ENCODE results near the gene PLXNB1. TPM values are rescaled to one million over a fixed set of nuclear protein-coding genes. Genes with fewer than 3 reads are reported as not detected.

The PLXNB1 gene
- total RNA-seq, 1 experiment from 2014 or later, result 97.7 TPM

- intact Hi-C loops (cut with micrococcal nuclease; ENCODE audit: unreplicated experiment), result loop anchor here (1.0 to 5.0 kb wide), 4 partner anchors 124 to 283 kb away; partner anchors contain the start of gene PFKFB4
- no peak overlapping the region for H3K4me2 ChIP-seq
- no peaks in the 10 kb centered on the region for H3K9me3 ChIP-seq (ENCODE audit: insufficient read depth, low read depth)
- H3K27ac ChIP-seq, result no peak overlapping the region
- no peaks in the 10 kb centered on the region; the same call in 1 of the 2 replicates for H3F3A ChIP-seq (ENCODE audit: insufficient read depth, low read depth)
- H3K36me3 ChIP-seq (ENCODE audit: low read depth), result no peaks in the 10 kb centered on the region
- H3K79me2 ChIP-seq (ENCODE audit: low read depth), result no peaks in the 10 kb centered on the region
- no peaks in the 10 kb centered on the region for H3K27me3 ChIP-seq (ENCODE audit: insufficient read depth, low read depth)
- ChIA-PET POLR2A (ENCODE audit: unreplicated experiment) (interaction anchor here (0.5 kb wide), 1 partner anchor 36 kb away, joined by 3 read pairs; no protein-coding TSS in a partner anchor), CTCF (interaction anchor here (2.4 to 4.4 kb wide), 3 partner anchors 34 to 40 kb away, joined by 14 to 126 read pairs (median 19); partner anchors contain the start of genes CCDC51 and TMA7)
- no peaks in the 10 kb centered on the region for H4K20me1 ChIP-seq (ENCODE audit: insufficient read depth)
- H3K9me2 ChIP-seq (ENCODE audit: insufficient read depth), result no peaks in the 10 kb centered on the region
- DNase-seq, result peak; percentile 49 to 72
- no peak overlapping the region for H3K4me3 ChIP-seq
- no peak overlapping the region for H2AFZ ChIP-seq
- no TSS peak for BruUV-seq (replicated peaks)
- H3K4me1 ChIP-seq (replicated peaks; ENCODE audit: insufficient read depth), result peaks cover 7% of the 10 kb centered on the region; the same call in 1 of the 2 replicates
- TF ChIP-seq, protein P1, sequence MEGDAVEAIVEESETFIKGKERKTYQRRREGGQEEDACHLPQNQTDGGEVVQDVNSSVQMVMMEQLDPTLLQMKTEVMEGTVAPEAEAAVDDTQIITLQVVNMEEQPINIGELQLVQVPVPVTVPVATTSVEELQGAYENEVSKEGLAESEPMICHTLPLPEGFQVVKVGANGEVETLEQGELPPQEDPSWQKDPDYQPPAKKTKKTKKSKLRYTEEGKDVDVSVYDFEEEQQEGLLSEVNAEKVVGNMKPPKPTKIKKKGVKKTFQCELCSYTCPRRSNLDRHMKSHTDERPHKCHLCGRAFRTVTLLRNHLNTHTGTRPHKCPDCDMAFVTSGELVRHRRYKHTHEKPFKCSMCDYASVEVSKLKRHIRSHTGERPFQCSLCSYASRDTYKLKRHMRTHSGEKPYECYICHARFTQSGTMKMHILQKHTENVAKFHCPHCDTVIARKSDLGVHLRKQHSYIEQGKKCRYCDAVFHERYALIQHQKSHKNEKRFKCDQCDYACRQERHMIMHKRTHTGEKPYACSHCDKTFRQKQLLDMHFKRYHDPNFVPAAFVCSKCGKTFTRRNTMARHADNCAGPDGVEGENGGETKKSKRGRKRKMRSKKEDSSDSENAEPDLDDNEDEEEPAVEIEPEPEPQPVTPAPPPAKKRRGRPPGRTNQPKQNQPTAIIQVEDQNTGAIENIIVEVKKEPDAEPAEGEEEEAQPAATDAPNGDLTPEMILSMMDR (conservative IDR thresholded peaks at IDR 0.05), result no peak
- TF ChIP-seq EZH2 (IDR thresholded peaks at IDR 0.05; ENCODE audit: low read depth), result no peak
These were observed 30.3 kb downstream of the PLXNB1 start for GRCh38 chr3:48399387-48400172.

GRCh38 chr3:48398701-48399386, 31.0 kb downstream of the PLXNB1 start:
- Histone ChIP-seq H3K4me2 (no peak overlapping the region), H3K27me3 (ENCODE audit: insufficient read depth, low read depth) (no peaks in the 10 kb centered on the region), H3K27ac (no peak overlapping the region), H3K4me1 (replicated peaks; ENCODE audit: insufficient read depth) (peaks cover 7% of the 10 kb centered on the region; the same call in 1 of the 2 replicates), H3K4me3 (no peak overlapping the region), H3F3A (ENCODE audit: insufficient read depth, low read depth) (no peaks in the 10 kb centered on the region; the same call in 1 of the 2 replicates), H3K36me3 (ENCODE audit: low read depth) (no peaks in the 10 kb centered on the region), H3K9me2 (ENCODE audit: insufficient read depth) (no peaks in the 10 kb centered on the region), H4K20me1 (ENCODE audit: insufficient read depth) (no peaks in the 10 kb centered on the region), H2AFZ (no peak overlapping the region), H3K79me2 (ENCODE audit: low read depth) (no peaks in the 10 kb centered on the region), H3K9me3 (ENCODE audit: insufficient read depth, low read depth) (no peaks in the 10 kb centered on the region)
- TF ChIP-seq, protein P1 (conservative IDR thresholded peaks at IDR 0.05), result no peak
- TF ChIP-seq EZH2 (IDR thresholded peaks at IDR 0.05; ENCODE audit: low read depth), result no peak
- DNase-seq, result no peak
- CTCF ChIA-PET, result interaction anchor here (2.4 to 4.4 kb wide), 3 partner anchors 35 to 41 kb away, joined by 14 to 126 read pairs (median 19); partner anchors contain the start of genes CCDC51 and TMA7
- BruUV-seq (replicated peaks), result no TSS peak
- POLR2A ChIA-PET (ENCODE audit: unreplicated experiment), result interaction anchor here (0.5 kb wide), 1 partner anchor 37 kb away, joined by 3 read pairs; no protein-coding TSS in a partner anchor
- intact Hi-C loops (cut with micrococcal nuclease; ENCODE audit: unreplicated experiment), result loop anchor here (1.0 kb wide), 1 partner anchor 124 kb away; no protein-coding TSS in a partner anchor

Measured in PC-9 (cell line).